IMR-90 (cell line): Measurements from ENCODE around the gene GFER. TPM values are rescaled to one million over a fixed set of nuclear protein-coding genes. Genes with fewer than 3 reads are reported as not detected.

Source experiments
- ATAC-seq: fragments of 200-7000 bp; cut with Tn5 transposase; 2 replicates; pipeline ENCODE4 v1.9.1; 2020; ENCODE audit warnings: low read depth, mild to moderate bottlenecking, moderate library complexity
- BruUV-seq: library from RNA; stranded (reverse); fragments of 400-500 nt; replicated peaks from 2 replicates; lab custom pipeline; 2021; lab: Mats Ljungman, UMichigan
- CTCF ChIA-PET: fragments of 300-600 bp; formaldehyde crosslinking; extraction: SDS; loops from one replicate; lab custom pipeline; 2021; ENCODE audit warnings: antibody characterized with exemption; lab: Yijun Ruan, JAX
- POLR2A ChIA-PET: fragments of 300-600 bp; sonication (Branson Sonifier 250); formaldehyde crosslinking; loops from one replicate; lab custom pipeline; 2022; ENCODE audit warnings: antibody characterized with exemption; ENCODE audit not compliant: unreplicated experiment; lab: Charles Lee
- DNase-seq: peaks from one replicate; pipeline ENCODE4 v3.0.0; 2013
- H2AFZ ChIP-seq: replicated peaks from 2 replicates; pipeline ENCODE3; 2013; ENCODE audit warnings: low read length, mild to moderate bottlenecking; ENCODE audit not compliant: poor library complexity
- H2AK5ac ChIP-seq: 2 replicates; pipeline ENCODE4 v1.6.1; 2013; ENCODE audit warnings: low read depth, low read length, inconsistent platforms
- H2AK9ac ChIP-seq: replicated peaks from 2 replicates; pipeline ENCODE3; 2013; ENCODE audit warnings: mild to moderate bottlenecking, low read depth, low read length, moderate library complexity; ENCODE audit not compliant: poor library complexity
- H2BK120ac ChIP-seq: 2 replicates; pipeline ENCODE4 v1.6.1; 2013; ENCODE audit warnings: low read depth, low read length, inconsistent platforms
- H2BK15ac ChIP-seq: 3 replicates; pipeline ENCODE4 v1.6.1; 2013; ENCODE audit warnings: low read depth, low read length, inconsistent platforms
- H2BK20ac ChIP-seq: 2 replicates; pipeline ENCODE4 v1.6.1; 2013; ENCODE audit warnings: low read depth, mild to moderate bottlenecking, inconsistent platforms, low read length, moderate library complexity
- H2BK5ac ChIP-seq: 2 replicates; pipeline ENCODE4 v1.6.1; 2013; ENCODE audit warnings: mild to moderate bottlenecking, low read depth, low read length, inconsistent platforms; ENCODE audit not compliant: poor library complexity, severe bottlenecking
- H3K14ac ChIP-seq: replicated peaks from 2 replicates; pipeline ENCODE4 v1.6.1; 2013; ENCODE audit warnings: low read depth, low read length, inconsistent platforms
- H3K18ac ChIP-seq: 2 replicates; pipeline ENCODE4 v1.6.1; 2013; ENCODE audit warnings: low read depth, low read length, control low read depth
- H3K23ac ChIP-seq: 2 replicates; pipeline ENCODE4 v1.6.1; 2013; ENCODE audit warnings: low read depth, low read length, inconsistent platforms
- H3K27ac ChIP-seq: 2 replicates; pipeline ENCODE4 v1.5.1; 2013; ENCODE audit warnings: mild to moderate bottlenecking, control low read depth, low read length; ENCODE audit not compliant: insufficient read depth
- H3K27me3 ChIP-seq: 2 replicates; pipeline ENCODE4 v1.6.1; 2013; ENCODE audit warnings: low read length; ENCODE audit not compliant: control insufficient read depth, insufficient read depth
- H3K36me3 ChIP-seq: 2 replicates; pipeline ENCODE4 v1.6.1; 2013; ENCODE audit warnings: low read length, mixed read lengths; ENCODE audit not compliant: control insufficient read depth, insufficient read depth
- H3K4ac ChIP-seq: 2 replicates; pipeline ENCODE4 v1.6.1; 2013; ENCODE audit warnings: low read depth, low read length, inconsistent platforms
- H3K4me1 ChIP-seq: 2 replicates; pipeline ENCODE4 v1.6.1; 2013; ENCODE audit warnings: low read length, mixed read lengths; ENCODE audit not compliant: control insufficient read depth, insufficient read depth
- H3K4me2 ChIP-seq: 2 replicates; pipeline ENCODE4 v1.6.1; 2013; ENCODE audit warnings: low read depth, mild to moderate bottlenecking, control low read depth, low read length, moderate library complexity
- H3K4me3 ChIP-seq: 2 replicates; pipeline ENCODE4 v1.5.1; 2013; ENCODE audit warnings: low read depth, mild to moderate bottlenecking, control low read depth, low read length, moderate library complexity; ENCODE audit not compliant: insufficient read depth
- H3K56ac ChIP-seq: 2 replicates; pipeline ENCODE4 v1.6.1; 2013; ENCODE audit warnings: low read length, inconsistent platforms; ENCODE audit not compliant: insufficient read depth; ENCODE audit errors: extremely low read depth
- H3K79me1 ChIP-seq, 2 experiments: 2 replicates each; pipeline ENCODE4 v1.6.1; 2013; ENCODE audit warnings: low read length in 2 of 2, inconsistent platforms in 1 of 2, low read depth in 1 of 2
- H3K9ac ChIP-seq: 2 replicates; pipeline ENCODE4 v1.6.1; 2013; ENCODE audit warnings: low read depth, low read length, control low read depth
- H3K9me1 ChIP-seq: 2 replicates; pipeline ENCODE4 v1.6.1; 2013; ENCODE audit warnings: low read length, inconsistent platforms; ENCODE audit not compliant: insufficient read depth
- H3K9me3 ChIP-seq: 2 replicates; pipeline ENCODE4 v1.6.1; 2013; ENCODE audit warnings: low read length; ENCODE audit not compliant: control insufficient read depth, insufficient read depth
- H4K20me1 ChIP-seq: 2 replicates; pipeline ENCODE4 v1.6.1; 2013; ENCODE audit warnings: low read length, inconsistent platforms; ENCODE audit not compliant: insufficient read depth
- H4K5ac ChIP-seq: 2 replicates; pipeline ENCODE4 v1.6.1; 2013; ENCODE audit warnings: mild to moderate bottlenecking, low read depth, low read length, control low read depth
- H4K8ac ChIP-seq, 2 experiments: 2 replicates each; pipeline ENCODE4 v1.6.1; 2013; ENCODE audit warnings: low read depth in 2 of 2, low read length in 2 of 2, control low read depth in 1 of 2, inconsistent platforms in 1 of 2
- H4K91ac ChIP-seq: 2 replicates; pipeline ENCODE4 v1.6.1; 2013; ENCODE audit warnings: low read depth, low read length, inconsistent platforms; ENCODE audit not compliant: insufficient read depth
- BHLHE40 ChIP-seq: fragments of 150-350 bp; IDR thresholded peaks from 2 replicates; pipeline ENCODE4 v1.6.1; 2016; ENCODE audit warnings: mild to moderate bottlenecking, low read depth, low read length
- CEBPB ChIP-seq: IDR thresholded peaks from 2 replicates; pipeline ENCODE4 v1.6.1; 2012; ENCODE audit warnings: low read depth, low read length, improper control_type of control experiment
- MAZ ChIP-seq: IDR thresholded peaks from 2 replicates; pipeline ENCODE4 v1.6.1; 2012; ENCODE audit warnings: low read depth, mild to moderate bottlenecking, low read length, improper control_type of control experiment, moderate library complexity, borderline replicate concordance
- RCOR1 ChIP-seq: IDR thresholded peaks from 2 replicates; pipeline ENCODE4 v1.6.1; 2012; ENCODE audit warnings: mild to moderate bottlenecking, low read length, improper control_type of control experiment; ENCODE audit not compliant: insufficient replicate concordance
- RFX5 ChIP-seq: IDR thresholded peaks from 2 replicates; pipeline ENCODE4 v1.8.0; 2012; ENCODE audit warnings: low read depth, mild to moderate bottlenecking, low read length, moderate library complexity
- SMC3 ChIP-seq: fragments of 150-350 bp; IDR thresholded peaks from 2 replicates; pipeline ENCODE4 v1.6.1; 2016; ENCODE audit warnings: low read depth, mild to moderate bottlenecking, antibody characterized with exemption, low read length, moderate library complexity
- WGBS, 2 experiments: methylation state at CpG; one replicate each; pipeline versions ENCODE4 v1.1.5 to v1.1.7; 2013; ENCODE audit warnings: missing lambda C conversion rate in 2 of 2; ENCODE audit not compliant: insufficient read length in 1 of 2; ENCODE audit errors: extremely low coverage in 2 of 2; 5-methylcytosine and 5-hydroxymethylcytosine counted together
- dilution Hi-C: fragments of 300-500 bp; cut with HindIII; formaldehyde crosslinking; loops from one replicate; pipeline ENCODE4 v1.14.3; 2018; ENCODE audit warnings: low sequenced_read_pairs; ENCODE audit not compliant: unreplicated experiment
- in situ Hi-C: fragments of 300-500 bp; cut with MboI; formaldehyde crosslinking; loops from 3 replicates; pipeline ENCODE4 v1.14.3; 2019; ENCODE audit warnings: low sequenced_read_pairs, inconsistent platforms, mixed read lengths
- intact Hi-C: fragments of 100-400 bp; cut with micrococcal nuclease; formaldehyde crosslinking; loops from 2 replicates; pipeline ENCODE4 v1.10.0; 2022
- polyA plus RNA-seq, 3 experiments: library from polyadenylated mRNA; depleted of rRNA; stranded (reverse); fragments of >200 nt; gene quantifications; 2 replicates each; pipeline ENCODE4 v1.2.3, GENCODE V29; 2012; ENCODE audit warnings: low replicate concordance in 1 of 3
- total RNA-seq: library from RNA; depleted of rRNA; stranded (reverse); fragments of >200 nt; gene quantifications from 2 replicates; pipeline ENCODE4 v1.2.3, GENCODE V29; 2012
- TF ChIP-seq, protein P1 (sequence below): fragments of 150-350 bp; IDR thresholded peaks from 2 replicates; pipeline ENCODE4 v1.6.1; 2017; ENCODE audit warnings: mild to moderate bottlenecking, antibody characterized with exemption, low read length, low read depth
- TF ChIP-seq, protein P2 (sequence below): conservative IDR thresholded peaks from 2 replicates; pipeline ENCODE4 v1.5.1; 2012; ENCODE audit warnings: mild to moderate bottlenecking, low read depth, low read length, improper control_type of control experiment
- TF ChIP-seq, protein P3 (sequence below): fragments of 150-350 bp; IDR thresholded peaks from 2 replicates; pipeline ENCODE4 v1.6.1; 2016; ENCODE audit warnings: low read depth, mild to moderate bottlenecking, low read length, moderate library complexity, borderline replicate concordance

Gene GFER
- total and polyA plus RNA-seq, 2 of the 4 experiments (the other 2 are of a cell fraction): 6.8 to 19.8 TPM

DNA sequence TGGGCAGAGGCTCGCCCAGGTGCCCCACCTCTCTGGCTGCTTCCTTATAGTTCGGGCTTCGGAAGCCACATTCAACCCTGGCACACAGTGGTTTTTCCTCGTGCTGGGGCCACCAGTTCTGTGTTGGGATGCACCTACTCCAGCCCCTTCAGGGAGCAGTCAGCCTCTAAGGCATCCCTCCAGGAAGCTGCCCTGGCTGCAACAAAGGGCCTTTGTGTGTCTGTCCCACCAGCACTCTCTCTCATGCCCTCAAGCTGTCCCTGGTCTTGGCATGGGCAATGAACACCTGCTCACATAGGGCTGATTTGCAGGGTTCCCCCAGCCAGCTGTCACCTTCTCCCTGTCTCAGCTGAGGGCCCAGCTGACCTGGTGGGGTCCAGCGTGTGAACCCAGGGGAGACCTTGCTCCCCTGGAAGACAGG is 2.0 kb upstream of the GFER start:
- dilution Hi-C loops (no loop called here), intact Hi-C loops (no loop called here), in situ Hi-C loops (no loop called here)
- Histone ChIP-seq H3K36me3 (peaks cover 34% of the 10 kb centered on the region), H3K23ac (no peak overlapping the region), H3K9me1 (peaks cover 9% of the 10 kb centered on the region), H3K27ac (no peak overlapping the region), H2AK9ac (peak overlapping the region; percentile 57), H4K8ac (no peak overlapping the region), H4K91ac (no peak overlapping the region), H3K4me2 (no peak overlapping the region), H2BK15ac (no peak overlapping the region), H2BK120ac (no peak overlapping the region), H3K9ac (no peak overlapping the region), H3K18ac (no peak overlapping the region), H2BK5ac (no peak overlapping the region), H3K4ac (no peak overlapping the region), H3K9me3 (no peaks in the 10 kb centered on the region), H4K20me1 (no peaks in the 10 kb centered on the region; the same call in none of the 2 replicates), H3K14ac (no peak overlapping the region), H2BK20ac (no peak overlapping the region), H3K4me3 (no peak overlapping the region), H3K56ac (no peak overlapping the region), H3K4me1 (peaks cover 8% of the 10 kb centered on the region), H3K79me1 (peaks cover 21 to 26% of the 10 kb centered on the region in 2 experiments), H2AK5ac (no peak overlapping the region), H3K27me3 (peaks cover 31% of the 10 kb centered on the region; the same call in 1 of the 2 replicates), H2AFZ (no peak overlapping the region), H4K5ac (no peak overlapping the region)
- WGBS, 2 experiments: 81% methylated on average over 4 of the region's 5 CpGs; no CpG with 5 or more reads in 1 of the 2 experiments
- no TSS peak for BruUV-seq
- ChIA-PET CTCF (interaction anchor here (1.3 kb wide), 1 partner anchor 158 kb away, joined by 5 read pairs; no protein-coding TSS in a partner anchor), POLR2A (no interaction called here)
- TF ChIP-seq CEBPB (no peak), RCOR1 (no peak), RFX5 (no peak), BHLHE40 (no peak), MAZ (no peak), SMC3 (no peak)
- TF ChIP-seq, protein P1, sequence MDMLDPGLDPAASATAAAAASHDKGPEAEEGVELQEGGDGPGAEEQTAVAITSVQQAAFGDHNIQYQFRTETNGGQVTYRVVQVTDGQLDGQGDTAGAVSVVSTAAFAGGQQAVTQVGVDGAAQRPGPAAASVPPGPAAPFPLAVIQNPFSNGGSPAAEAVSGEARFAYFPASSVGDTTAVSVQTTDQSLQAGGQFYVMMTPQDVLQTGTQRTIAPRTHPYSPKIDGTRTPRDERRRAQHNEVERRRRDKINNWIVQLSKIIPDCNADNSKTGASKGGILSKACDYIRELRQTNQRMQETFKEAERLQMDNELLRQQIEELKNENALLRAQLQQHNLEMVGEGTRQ: no peak
- TF ChIP-seq, protein P2, sequence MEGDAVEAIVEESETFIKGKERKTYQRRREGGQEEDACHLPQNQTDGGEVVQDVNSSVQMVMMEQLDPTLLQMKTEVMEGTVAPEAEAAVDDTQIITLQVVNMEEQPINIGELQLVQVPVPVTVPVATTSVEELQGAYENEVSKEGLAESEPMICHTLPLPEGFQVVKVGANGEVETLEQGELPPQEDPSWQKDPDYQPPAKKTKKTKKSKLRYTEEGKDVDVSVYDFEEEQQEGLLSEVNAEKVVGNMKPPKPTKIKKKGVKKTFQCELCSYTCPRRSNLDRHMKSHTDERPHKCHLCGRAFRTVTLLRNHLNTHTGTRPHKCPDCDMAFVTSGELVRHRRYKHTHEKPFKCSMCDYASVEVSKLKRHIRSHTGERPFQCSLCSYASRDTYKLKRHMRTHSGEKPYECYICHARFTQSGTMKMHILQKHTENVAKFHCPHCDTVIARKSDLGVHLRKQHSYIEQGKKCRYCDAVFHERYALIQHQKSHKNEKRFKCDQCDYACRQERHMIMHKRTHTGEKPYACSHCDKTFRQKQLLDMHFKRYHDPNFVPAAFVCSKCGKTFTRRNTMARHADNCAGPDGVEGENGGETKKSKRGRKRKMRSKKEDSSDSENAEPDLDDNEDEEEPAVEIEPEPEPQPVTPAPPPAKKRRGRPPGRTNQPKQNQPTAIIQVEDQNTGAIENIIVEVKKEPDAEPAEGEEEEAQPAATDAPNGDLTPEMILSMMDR: no peak
- TF ChIP-seq, protein P3, sequence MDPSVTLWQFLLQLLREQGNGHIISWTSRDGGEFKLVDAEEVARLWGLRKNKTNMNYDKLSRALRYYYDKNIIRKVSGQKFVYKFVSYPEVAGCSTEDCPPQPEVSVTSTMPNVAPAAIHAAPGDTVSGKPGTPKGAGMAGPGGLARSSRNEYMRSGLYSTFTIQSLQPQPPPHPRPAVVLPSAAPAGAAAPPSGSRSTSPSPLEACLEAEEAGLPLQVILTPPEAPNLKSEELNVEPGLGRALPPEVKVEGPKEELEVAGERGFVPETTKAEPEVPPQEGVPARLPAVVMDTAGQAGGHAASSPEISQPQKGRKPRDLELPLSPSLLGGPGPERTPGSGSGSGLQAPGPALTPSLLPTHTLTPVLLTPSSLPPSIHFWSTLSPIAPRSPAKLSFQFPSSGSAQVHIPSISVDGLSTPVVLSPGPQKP: no peak
- no peak for DNase-seq
- ATAC-seq: no peak
